ENCODE results near the gene NR2C2AP.

Gene NR2C2AP

DNA sequence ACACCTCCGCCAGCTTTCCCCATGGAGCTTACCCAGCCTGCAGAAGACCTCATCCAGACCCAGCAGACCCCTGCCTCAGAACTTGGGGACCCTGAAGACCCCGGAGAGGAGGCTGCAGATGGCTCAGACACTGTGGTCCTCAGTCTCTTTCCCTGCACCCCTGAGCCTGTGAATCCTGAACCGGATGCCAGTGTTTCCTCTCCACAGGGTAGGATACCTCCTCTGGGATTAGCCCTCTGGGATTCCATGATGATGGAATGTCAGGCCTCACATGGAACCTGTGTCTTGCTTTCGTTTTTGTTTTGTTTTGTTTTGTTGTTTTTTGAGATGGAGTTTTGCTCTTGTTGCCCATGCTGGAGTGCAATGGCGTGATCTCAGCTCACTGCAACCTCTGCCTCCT is 9.3 kb downstream of the NR2C2AP start:
- no peaks in the 10 kb centered on the region for H3K27me3 ChIP-seq (ENCODE audit: insufficient read depth, low read depth)
- no peak for TF ChIP-seq CTCF (conservative IDR thresholded peaks at IDR 0.05; ENCODE audit: low read depth, low read length)
- no peak overlapping the region for H3K9ac ChIP-seq
- peaks cover 33% of the 10 kb centered on the region for H3K79me2 ChIP-seq (ENCODE audit: insufficient read depth, low read depth)
- peaks cover 21% of the 10 kb centered on the region for H3K4me1 ChIP-seq (ENCODE audit: low read depth, poor library complexity, severe bottlenecking)
- peak overlapping the region; percentile 42; the same call in 1 of the 2 replicates for H3K4me2 ChIP-seq
- no peak overlapping the region for H2AFZ ChIP-seq (ENCODE audit: low read depth)
- H3K36me3 ChIP-seq (ENCODE audit: insufficient read depth): no peaks in the 10 kb centered on the region
- H4K20me1 ChIP-seq (ENCODE audit: insufficient read depth): no peaks in the 10 kb centered on the region
- H3K4me3 ChIP-seq (IDR thresholded peaks at IDR 0.05; ENCODE audit: insufficient read depth, low read depth, low read length): no peak overlapping the region
- no peak overlapping the region for H3K27ac ChIP-seq

GRCh38 chr19:19192910-19193423 is 10.2 kb downstream of the NR2C2AP start:
- Histone ChIP-seq H3K36me3 (ENCODE audit: insufficient read depth) (no peaks in the 10 kb centered on the region), H3K27ac (no peak overlapping the region), H2AFZ (ENCODE audit: low read depth) (peak overlapping the region; percentile 78), H3K4me2 (peak overlapping the region; percentile 42), H4K20me1 (ENCODE audit: insufficient read depth) (no peaks in the 10 kb centered on the region), H3K79me2 (ENCODE audit: insufficient read depth, low read depth) (peaks cover 33% of the 10 kb centered on the region), H3K9ac (peak overlapping the region; percentile 54; the same call in 1 of the 2 replicates), H3K4me1 (ENCODE audit: low read depth, poor library complexity, severe bottlenecking) (peaks cover 21% of the 10 kb centered on the region), H3K27me3 (ENCODE audit: insufficient read depth, low read depth) (no peaks in the 10 kb centered on the region), H3K4me3 (IDR thresholded peaks at IDR 0.05; ENCODE audit: insufficient read depth, low read depth, low read length) (no peak overlapping the region)
- TF ChIP-seq CTCF (conservative IDR thresholded peaks at IDR 0.05; ENCODE audit: low read depth, low read length): no peak

DNA sequence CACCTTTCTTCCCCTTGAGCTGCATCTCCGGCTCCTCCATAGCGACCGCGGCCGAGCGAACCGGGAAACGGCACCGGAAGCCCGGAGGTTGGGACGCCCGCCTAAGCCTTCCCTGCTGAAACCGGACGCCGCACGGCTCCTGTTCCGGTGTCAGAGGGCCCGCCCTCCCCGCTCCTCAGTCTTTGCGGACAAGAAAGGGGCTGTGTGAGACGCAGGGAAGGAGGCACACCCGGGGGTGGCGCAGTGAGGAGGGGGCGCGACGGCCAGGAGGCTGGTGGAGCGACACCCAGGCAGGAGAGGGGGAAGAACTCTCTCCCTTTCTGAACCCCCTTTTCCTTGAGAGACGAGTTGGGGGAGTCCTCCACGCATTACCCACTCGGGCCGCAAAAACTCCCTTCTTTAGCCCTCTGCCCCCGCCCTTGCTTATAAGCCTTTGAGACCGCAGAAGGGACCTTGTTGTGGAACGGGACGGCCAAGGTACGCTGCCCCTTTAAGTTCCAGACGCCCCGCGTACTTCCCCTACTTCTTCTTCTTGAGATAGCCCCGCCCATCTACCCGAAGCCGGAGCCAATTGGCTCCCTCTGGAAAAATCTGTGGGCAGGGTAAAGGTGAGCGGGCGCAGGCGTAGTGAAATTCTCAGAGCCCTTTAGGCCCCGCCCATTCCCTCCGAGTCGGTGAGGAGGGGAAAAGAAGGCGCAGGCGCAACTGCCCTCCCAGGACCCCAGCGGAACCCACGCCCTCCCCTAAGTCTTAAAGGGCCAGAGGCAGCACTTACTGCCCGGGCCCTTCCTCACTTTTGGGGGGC is 10.9 kb downstream of the NR2C2AP start, which contains the start of the genes BORCS8 and RFXANK:
Gene BORCS8 (minus strand): TSS at position 75 of the 805 bp plus-strand sequence. CDS start 35 bp downstream, at position 40.
Gene RFXANK (plus strand): TSS at position 181 of the 805 bp plus-strand sequence. CDS start 1,689 bp downstream, outside the sequence.
- Histone ChIP-seq H3K4me3 (IDR thresholded peaks at IDR 0.05; ENCODE audit: insufficient read depth, low read depth, low read length) (peak within 1 kb of the TSS; percentile 16), H2AFZ (ENCODE audit: low read depth) (peak within 1 kb of the TSS; percentile 98), H4K20me1 (ENCODE audit: insufficient read depth) (no peaks in the 10 kb centered on the region), H3K27ac (peak within 1 kb of the TSS; percentile 87), H3K4me2 (peak within 1 kb of the TSS; percentile 96), H3K27me3 (ENCODE audit: insufficient read depth, low read depth) (no peaks in the 10 kb centered on the region), H3K4me1 (ENCODE audit: low read depth, poor library complexity, severe bottlenecking) (peaks cover 21% of the 10 kb centered on the region), H3K9ac (peak within 1 kb of the TSS; percentile 81), H3K36me3 (ENCODE audit: insufficient read depth) (no peaks in the 10 kb centered on the region), H3K79me2 (ENCODE audit: insufficient read depth, low read depth) (peaks cover 33% of the 10 kb centered on the region)
- no peak for TF ChIP-seq CTCF (conservative IDR thresholded peaks at IDR 0.05; ENCODE audit: low read depth, low read length)

DNA sequence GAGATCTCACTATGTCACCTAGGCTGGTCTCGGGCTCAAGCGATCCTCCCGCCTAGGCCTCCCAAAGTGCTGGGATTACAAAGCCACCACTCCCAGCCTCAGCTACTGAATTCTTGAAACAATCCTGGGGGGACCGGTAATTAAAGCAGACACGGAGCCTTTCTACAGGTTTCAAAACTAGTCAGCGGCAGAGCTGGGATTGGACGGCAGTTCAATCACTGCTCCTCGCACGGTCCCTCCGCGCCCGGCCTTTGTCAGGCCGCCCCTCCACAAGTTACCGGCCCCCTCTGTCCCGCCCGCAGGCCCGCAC is 11.5 kb downstream of the NR2C2AP start:
- no peak for TF ChIP-seq CTCF (conservative IDR thresholded peaks at IDR 0.05; ENCODE audit: low read depth, low read length)
- peak overlapping the region; percentile 98 for H2AFZ ChIP-seq (ENCODE audit: low read depth)
- H3K4me1 ChIP-seq (ENCODE audit: low read depth, poor library complexity, severe bottlenecking): peaks cover 21% of the 10 kb centered on the region
- H3K9ac ChIP-seq: peak overlapping the region; percentile 81
- H3K4me2 ChIP-seq: peak overlapping the region; percentile 96
- no peaks in the 10 kb centered on the region for H3K36me3 ChIP-seq (ENCODE audit: insufficient read depth)
- H3K27ac ChIP-seq: peak overlapping the region; percentile 87
- H3K4me3 ChIP-seq (IDR thresholded peaks at IDR 0.05; ENCODE audit: insufficient read depth, low read depth, low read length): peak overlapping the region; percentile 16
- H3K79me2 ChIP-seq (ENCODE audit: insufficient read depth, low read depth): peaks cover 33% of the 10 kb centered on the region
- H3K27me3 ChIP-seq (ENCODE audit: insufficient read depth, low read depth): no peaks in the 10 kb centered on the region
- no peaks in the 10 kb centered on the region for H4K20me1 ChIP-seq (ENCODE audit: insufficient read depth)
